GM12872 (cell line): ENCODE data around the gene DHX32.

Experiments
- TF ChIP-seq, protein P1 (sequence below): IDR thresholded peaks from 3 replicates; pipeline ENCODE4 v1.5.1; 2011; ENCODE audit warnings: low read depth, mild to moderate bottlenecking, low read length, moderate library complexity; ENCODE audit not compliant: insufficient read depth

DHX32 gene

DNA sequence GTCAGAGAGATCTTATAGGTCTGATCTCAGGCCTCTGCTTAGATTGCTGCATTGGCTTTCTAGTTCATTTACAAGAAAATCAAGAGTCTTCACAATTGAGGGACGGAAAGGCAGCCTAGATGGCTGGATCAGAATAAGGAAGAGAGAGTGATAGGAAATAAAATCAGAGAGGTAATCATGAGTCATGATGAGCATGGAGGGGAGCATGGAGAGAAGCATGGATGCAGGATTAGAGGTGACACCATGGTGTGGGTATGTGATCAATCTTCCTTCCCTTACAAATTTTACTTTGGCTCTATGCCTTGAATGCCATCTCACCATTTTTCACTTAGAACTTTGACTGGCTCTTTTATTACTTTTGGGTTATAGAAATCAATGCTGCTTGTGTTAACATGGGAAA, 56.4 kb downstream of the DHX32 start:
- TF ChIP-seq, protein P1, sequence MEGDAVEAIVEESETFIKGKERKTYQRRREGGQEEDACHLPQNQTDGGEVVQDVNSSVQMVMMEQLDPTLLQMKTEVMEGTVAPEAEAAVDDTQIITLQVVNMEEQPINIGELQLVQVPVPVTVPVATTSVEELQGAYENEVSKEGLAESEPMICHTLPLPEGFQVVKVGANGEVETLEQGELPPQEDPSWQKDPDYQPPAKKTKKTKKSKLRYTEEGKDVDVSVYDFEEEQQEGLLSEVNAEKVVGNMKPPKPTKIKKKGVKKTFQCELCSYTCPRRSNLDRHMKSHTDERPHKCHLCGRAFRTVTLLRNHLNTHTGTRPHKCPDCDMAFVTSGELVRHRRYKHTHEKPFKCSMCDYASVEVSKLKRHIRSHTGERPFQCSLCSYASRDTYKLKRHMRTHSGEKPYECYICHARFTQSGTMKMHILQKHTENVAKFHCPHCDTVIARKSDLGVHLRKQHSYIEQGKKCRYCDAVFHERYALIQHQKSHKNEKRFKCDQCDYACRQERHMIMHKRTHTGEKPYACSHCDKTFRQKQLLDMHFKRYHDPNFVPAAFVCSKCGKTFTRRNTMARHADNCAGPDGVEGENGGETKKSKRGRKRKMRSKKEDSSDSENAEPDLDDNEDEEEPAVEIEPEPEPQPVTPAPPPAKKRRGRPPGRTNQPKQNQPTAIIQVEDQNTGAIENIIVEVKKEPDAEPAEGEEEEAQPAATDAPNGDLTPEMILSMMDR = no peak

DNA sequence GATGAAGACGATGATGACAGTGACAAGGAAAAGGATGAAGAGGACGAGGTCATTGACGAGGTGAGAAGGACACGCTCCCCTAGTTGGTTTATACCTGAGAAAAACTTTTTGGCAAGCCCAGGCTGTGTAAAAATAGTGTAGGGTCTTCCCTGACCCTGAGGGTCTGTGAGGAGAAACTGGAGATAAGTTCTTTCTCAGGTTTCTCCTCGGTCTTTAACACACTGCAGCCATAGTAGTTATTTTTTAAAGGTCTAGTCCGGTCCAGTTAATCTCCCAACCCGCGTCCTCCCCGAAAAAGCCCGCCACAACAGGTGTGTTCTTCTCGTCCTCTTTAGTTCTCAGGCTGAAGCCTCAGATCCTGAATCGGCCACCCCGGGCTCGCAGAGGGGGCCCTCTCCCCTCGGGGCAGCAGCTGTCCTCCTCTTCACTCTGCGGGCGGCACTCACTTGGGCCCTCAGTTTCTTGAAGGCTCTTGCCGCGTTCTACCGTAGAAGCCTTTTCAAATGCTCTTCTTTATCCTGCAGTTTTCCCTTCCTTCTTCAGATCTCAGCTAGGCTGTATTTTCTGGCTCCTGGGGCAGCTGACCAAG, 57.3 kb downstream of the DHX32 start:
- TF ChIP-seq, protein P1 = no peak

DNA sequence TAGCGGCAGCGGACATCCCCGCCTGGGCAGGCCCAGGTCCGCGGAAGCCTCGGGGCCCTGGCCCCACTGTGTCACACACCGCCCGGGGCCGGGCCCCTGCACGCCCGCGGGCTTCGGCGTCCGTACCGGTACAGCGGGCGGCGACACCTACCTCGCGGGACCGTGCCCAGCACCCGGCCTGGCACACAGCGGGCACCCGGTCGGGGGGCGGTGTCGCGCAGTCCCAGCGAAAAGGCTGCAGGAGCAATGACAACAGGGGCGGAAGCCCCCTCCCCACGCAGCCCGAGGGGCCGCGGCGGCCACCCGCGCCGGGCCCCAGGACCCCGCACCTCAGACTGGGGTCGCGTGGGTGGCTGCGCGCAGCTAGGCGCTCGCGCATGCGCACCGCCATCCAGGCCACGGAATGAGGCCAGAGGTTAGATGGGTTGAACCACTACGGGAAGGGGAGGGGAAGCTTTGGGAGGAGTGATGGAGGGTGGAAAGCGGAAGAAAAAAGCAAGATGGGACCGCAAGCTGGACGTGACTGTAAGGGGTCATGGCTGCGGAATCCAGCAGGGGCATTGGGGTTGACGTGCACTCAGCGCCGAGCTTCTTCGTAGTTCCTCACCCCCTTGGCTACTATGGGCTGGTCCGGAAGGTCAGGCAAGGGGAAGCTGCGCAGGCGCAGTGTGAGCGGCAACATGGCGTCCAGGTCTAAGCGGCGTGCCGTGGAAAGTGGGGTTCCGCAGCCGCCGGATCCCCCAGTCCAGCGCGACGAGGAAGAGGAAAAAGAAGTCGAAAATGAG, 58.0 kb downstream of the DHX32 start, which contains the start of the genes BCCIP and UROS:
Gene BCCIP, plus strand, starts transcription at position 669 of the 785 bp plus-strand sequence. Its CDS starts 12 bp downstream, at position 681.
Gene UROS, minus strand, starts transcription at position 381 of the 785 bp plus-strand sequence. CDS start 6,759 bp downstream, outside the sequence.
- TF ChIP-seq, protein P1 = no peak

DNA sequence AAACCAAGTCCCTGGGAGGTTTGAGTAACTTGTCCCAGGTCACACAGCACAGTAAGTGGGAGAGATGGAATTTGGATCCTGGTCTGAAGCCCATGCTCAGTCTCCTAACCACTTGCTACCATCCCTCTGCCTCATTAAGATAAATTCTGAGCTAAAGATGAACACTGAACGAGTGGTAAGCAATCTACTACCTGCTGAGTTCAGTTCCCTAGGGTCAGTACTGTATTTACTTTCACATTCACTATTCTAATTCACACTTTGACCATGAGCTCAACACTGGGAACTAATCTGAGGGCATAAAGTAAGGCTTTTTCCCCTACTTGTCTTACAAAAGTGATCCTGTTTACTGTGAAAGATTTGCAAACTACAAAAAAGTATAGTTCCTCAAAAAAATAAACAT, 60.4 kb downstream of the DHX32 start:
- TF ChIP-seq, protein P1 = no peak

DNA sequence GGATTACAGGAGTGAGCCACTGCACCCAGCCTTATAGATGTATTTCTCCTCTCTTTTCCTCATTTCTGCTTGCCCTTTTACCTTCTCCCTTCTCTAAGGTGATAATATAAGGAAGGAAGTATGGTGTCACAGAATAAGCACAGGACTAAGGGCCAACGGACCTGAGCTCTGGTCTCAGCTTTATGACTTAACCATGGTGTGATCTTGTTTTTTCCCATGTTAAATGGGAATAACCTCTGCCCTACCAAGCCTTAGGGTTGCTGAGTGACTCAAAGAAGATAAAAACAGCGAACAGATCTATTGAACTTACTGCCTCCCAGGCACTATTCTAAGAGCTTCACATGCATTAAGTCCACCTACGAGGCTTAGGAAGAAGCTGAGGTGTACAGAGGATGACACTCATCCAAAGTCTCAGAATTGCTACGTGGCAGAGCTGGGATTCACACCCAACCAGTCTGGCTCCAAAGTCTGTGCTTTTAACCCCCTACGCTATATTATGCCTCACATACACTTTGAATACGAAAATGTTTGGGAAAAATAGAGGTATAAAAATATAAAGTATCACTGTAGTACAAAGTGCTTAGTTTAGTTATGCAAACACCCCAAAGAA, 63.6 kb downstream of the DHX32 start:
- TF ChIP-seq, protein P1 = no peak

DNA sequence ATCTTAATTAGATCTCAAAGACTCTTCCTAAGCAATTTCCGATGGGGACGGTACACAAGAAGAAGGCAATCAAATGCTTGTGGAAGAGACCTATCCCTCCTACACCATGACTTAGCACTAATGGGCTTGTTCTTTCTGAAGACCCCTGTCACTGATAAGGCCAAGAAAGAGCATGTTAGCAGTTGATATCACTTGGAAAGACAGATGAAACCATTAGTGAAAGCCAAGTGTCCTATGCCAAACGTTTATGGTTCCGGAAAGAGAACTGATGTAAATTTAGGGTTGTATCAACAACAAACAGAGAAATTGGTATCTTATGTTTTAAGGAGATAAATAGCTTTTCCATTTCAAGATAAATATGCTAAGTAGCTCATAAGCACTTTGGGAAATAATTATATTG, 64.5 kb downstream of the DHX32 start:
- TF ChIP-seq, protein P1 = no peak

DNA sequence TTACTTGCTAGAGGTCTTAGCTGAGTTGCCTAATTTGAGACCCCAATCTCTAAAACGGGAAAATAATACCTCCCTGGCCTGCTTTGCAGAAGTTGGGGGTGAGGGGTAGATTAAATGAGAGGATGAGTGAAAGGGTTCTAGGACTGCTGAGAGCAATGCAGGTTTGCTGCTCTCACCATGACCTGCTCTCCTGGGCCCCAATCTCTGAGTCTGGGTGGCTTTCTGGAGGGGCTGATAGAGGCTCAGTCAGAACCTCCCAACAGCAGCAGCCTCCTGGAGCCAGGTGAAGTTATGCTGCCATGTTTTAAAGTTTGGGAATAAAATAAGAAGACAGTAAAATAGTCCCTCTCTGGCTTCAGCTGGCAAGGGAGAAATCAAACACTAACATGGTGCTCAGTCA, 65.3 kb downstream of the DHX32 start:
- TF ChIP-seq, protein P1 = no peak
